WI38 (cell line): Measurements from ENCODE around the gene SUSD6.

Source experiments
- H3K4me3 ChIP-seq: 2 replicates; pipeline ENCODE4 v1.5.1; 2011; ENCODE audit warnings: low read depth, mild to moderate bottlenecking, control low read depth, low read length
- CTCF ChIP-seq: IDR thresholded peaks from 2 replicates; pipeline ENCODE4 v1.5.1; 2012; ENCODE audit warnings: low read depth, mild to moderate bottlenecking, control low read depth, low read length

Gene SUSD6

GRCh38 chr14:69692594-69692993, 81.2 kb downstream of the SUSD6 start:
- TF ChIP-seq CTCF: no peak
- no peak overlapping the region for H3K4me3 ChIP-seq

- no peak overlapping the region for H3K4me3 ChIP-seq
- TF ChIP-seq CTCF: no peak
Measured at GRCh38 chr14:69693145-69693544, 81.7 kb downstream of the SUSD6 start.

- H3K4me3 ChIP-seq: no peak overlapping the region
- no peak for TF ChIP-seq CTCF
Measured at GRCh38 chr14:69693801-69694729, 82.7 kb downstream of the SUSD6 start.

- TF ChIP-seq CTCF: no peak
- no peak overlapping the region for H3K4me3 ChIP-seq
Measured at GRCh38 chr14:69694730-69695281, 83.4 kb downstream of the SUSD6 start.

GRCh38 chr14:69695322-69696203, 84.2 kb downstream of the SUSD6 start:
- no peak for TF ChIP-seq CTCF
- no peak overlapping the region for H3K4me3 ChIP-seq

- no peak overlapping the region for H3K4me3 ChIP-seq
- TF ChIP-seq CTCF: no peak
Measured at GRCh38 chr14:69696204-69696527, 84.8 kb downstream of the SUSD6 start.
